Vagina (tissue), 2 donors: Measurements from ENCODE around the gene SYT5.

Experiments
- POLR2A ChIP-seq, 2 donors: fragments of 450-650 bp; IDR thresholded peaks; one replicate each; pipeline ENCODE4 v1.6.1; 2017; ENCODE audit warnings: antibody characterized with exemption in 2 of 2, mild to moderate bottlenecking in 2 of 2, moderate library complexity in 2 of 2
- TF ChIP-seq, protein P1 (sequence below), 3 experiments: fragments of 450-650 bp in 2 of 3; fragments of 200-600 bp in 1 of 3; sonication (generic) in 1 of 3; IDR thresholded peaks; one replicate each; pipeline ENCODE4 v1.5.1; 2017 to 2019; ENCODE audit warnings: antibody characterized with exemption in 3 of 3, mild to moderate bottlenecking in 2 of 3, moderate library complexity in 2 of 3

- TF ChIP-seq, protein P1, sequence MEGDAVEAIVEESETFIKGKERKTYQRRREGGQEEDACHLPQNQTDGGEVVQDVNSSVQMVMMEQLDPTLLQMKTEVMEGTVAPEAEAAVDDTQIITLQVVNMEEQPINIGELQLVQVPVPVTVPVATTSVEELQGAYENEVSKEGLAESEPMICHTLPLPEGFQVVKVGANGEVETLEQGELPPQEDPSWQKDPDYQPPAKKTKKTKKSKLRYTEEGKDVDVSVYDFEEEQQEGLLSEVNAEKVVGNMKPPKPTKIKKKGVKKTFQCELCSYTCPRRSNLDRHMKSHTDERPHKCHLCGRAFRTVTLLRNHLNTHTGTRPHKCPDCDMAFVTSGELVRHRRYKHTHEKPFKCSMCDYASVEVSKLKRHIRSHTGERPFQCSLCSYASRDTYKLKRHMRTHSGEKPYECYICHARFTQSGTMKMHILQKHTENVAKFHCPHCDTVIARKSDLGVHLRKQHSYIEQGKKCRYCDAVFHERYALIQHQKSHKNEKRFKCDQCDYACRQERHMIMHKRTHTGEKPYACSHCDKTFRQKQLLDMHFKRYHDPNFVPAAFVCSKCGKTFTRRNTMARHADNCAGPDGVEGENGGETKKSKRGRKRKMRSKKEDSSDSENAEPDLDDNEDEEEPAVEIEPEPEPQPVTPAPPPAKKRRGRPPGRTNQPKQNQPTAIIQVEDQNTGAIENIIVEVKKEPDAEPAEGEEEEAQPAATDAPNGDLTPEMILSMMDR (IDR thresholded peaks at IDR 0.05) = no peak
- no peak for TF ChIP-seq POLR2A (IDR thresholded peaks at IDR 0.05)
Measured at GRCh38 chr19:55161571-55162322, 18.3 kb downstream of the SYT5 start.
